ENCODE measurements around the gene PHLDB1.

PHLDB1 gene

GRCh38 chr11:118625036-118625690 is 17.7 kb downstream of the PHLDB1 start:
- no peak for DNase-seq
- Histone ChIP-seq H4K8ac (ENCODE audit: low read length) (no peak overlapping the region), H3K23ac (ENCODE audit: low read length in 2 of 2) (peak overlapping the region in 1 of 2 experiments; percentile 47), H3K36me3 (ENCODE audit: control insufficient read depth in 1 of 2, insufficient read depth in 2 of 2, low read depth in 1 of 2, low read length in 2 of 2) (peaks cover 64% of the 10 kb centered on the region in 2 experiments), H2AFZ (ENCODE audit: low read depth, low read length) (no peak overlapping the region), H3K9me3 (ENCODE audit: control insufficient read depth, low read length) (no peaks in the 10 kb centered on the region), H2BK120ac (ENCODE audit: low read depth, low read length) (no peak overlapping the region), H3K18ac (ENCODE audit: low read depth in 1 of 2, low read length in 2 of 2) (no peak overlapping the region), H3K27ac (ENCODE audit: low read length, poor library complexity, severe bottlenecking) (no peak overlapping the region), H3K14ac (ENCODE audit: low read length in 2 of 2) (no peak overlapping the region), H3K79me1 (replicated peaks; ENCODE audit: low read length, poor library complexity, severe bottlenecking) (peaks cover 40% of the 10 kb centered on the region), H2BK12ac (ENCODE audit: low read length in 2 of 2) (no peak overlapping the region), H3K4me3 (ENCODE audit: insufficient read depth in 1 of 2, low read depth in 1 of 2, low read length in 2 of 2) (no peak overlapping the region), H3K4me1 (ENCODE audit: control insufficient read depth, insufficient read depth, low read depth, low read length) (peaks cover 37% of the 10 kb centered on the region), H2BK15ac (ENCODE audit: low read depth, poor library complexity, severe bottlenecking) (no peak overlapping the region), H3K4me2 (ENCODE audit: low read length, poor library complexity, severe bottlenecking) (no peak overlapping the region), H3K4ac (ENCODE audit: low read depth in 1 of 2, low read length in 2 of 2) (no peak overlapping the region), H3K9ac (ENCODE audit: low read length) (no peak overlapping the region), H2BK5ac (ENCODE audit: low read depth, low read length, poor library complexity, severe bottlenecking) (no peak overlapping the region), H2AK5ac (ENCODE audit: low read length, severe bottlenecking) (peak overlapping the region; percentile 74), H3K27me3 (ENCODE audit: control insufficient read depth in 1 of 2, insufficient read depth in 1 of 2, low read length in 2 of 2) (no peaks in the 10 kb centered on the region), H4K91ac (ENCODE audit: low read length) (no peak overlapping the region)
- whole genome bisulfite sequencing: 97% methylated on average over 6 of the region's 6 CpGs

GRCh38 chr11:118625976-118626375 is 18.6 kb downstream of the PHLDB1 start:
- peak; percentile 17 for DNase-seq
- Histone ChIP-seq H2BK120ac (ENCODE audit: low read depth, low read length) (no peak overlapping the region), H3K4me2 (ENCODE audit: low read length, poor library complexity, severe bottlenecking) (no peak overlapping the region), H3K9ac (ENCODE audit: low read length) (no peak overlapping the region), H3K27me3 (ENCODE audit: control insufficient read depth in 1 of 2, insufficient read depth in 1 of 2, low read length in 2 of 2) (no peaks in the 10 kb centered on the region), H3K27ac (ENCODE audit: low read length, poor library complexity, severe bottlenecking) (no peak overlapping the region), H2BK12ac (ENCODE audit: low read length in 2 of 2) (no peak overlapping the region), H3K4me3 (ENCODE audit: insufficient read depth in 1 of 2, low read depth in 1 of 2, low read length in 2 of 2) (no peak overlapping the region), H3K4me1 (ENCODE audit: control insufficient read depth, insufficient read depth, low read depth, low read length) (peaks cover 36% of the 10 kb centered on the region), H2BK5ac (ENCODE audit: low read depth, low read length, poor library complexity, severe bottlenecking) (no peak overlapping the region), H3K4ac (ENCODE audit: low read depth in 1 of 2, low read length in 2 of 2) (no peak overlapping the region), H4K91ac (ENCODE audit: low read length) (no peak overlapping the region), H3K14ac (ENCODE audit: low read length in 2 of 2) (no peak overlapping the region), H2BK15ac (ENCODE audit: low read depth, poor library complexity, severe bottlenecking) (no peak overlapping the region), H4K8ac (ENCODE audit: low read length) (no peak overlapping the region), H3K79me1 (replicated peaks; ENCODE audit: low read length, poor library complexity, severe bottlenecking) (peaks cover 44% of the 10 kb centered on the region), H3K23ac (ENCODE audit: low read length in 2 of 2) (no peak overlapping the region), H2AK5ac (ENCODE audit: low read length, severe bottlenecking) (no peak overlapping the region), H3K18ac (ENCODE audit: low read depth in 1 of 2, low read length in 2 of 2) (no peak overlapping the region), H2AFZ (ENCODE audit: low read depth, low read length) (no peak overlapping the region), H3K36me3 (ENCODE audit: control insufficient read depth in 1 of 2, insufficient read depth in 2 of 2, low read depth in 1 of 2, low read length in 2 of 2) (peaks cover 68 to 72% of the 10 kb centered on the region in 2 experiments), H3K9me3 (ENCODE audit: control insufficient read depth, low read length) (no peaks in the 10 kb centered on the region)
- 83% methylated on average over 1 of the region's 2 CpGs for WGBS

- no peak overlapping the region for H3K14ac ChIP-seq (ENCODE audit: low read length in 2 of 2)
- DNase-seq: no peak
- H2AK5ac ChIP-seq (ENCODE audit: low read length, severe bottlenecking): no peak overlapping the region
- H3K9ac ChIP-seq (ENCODE audit: low read length): no peak overlapping the region
- no peak overlapping the region for H3K4me3 ChIP-seq (ENCODE audit: insufficient read depth in 1 of 2, low read depth in 1 of 2, low read length in 2 of 2)
- no peak overlapping the region for H3K23ac ChIP-seq (ENCODE audit: low read length in 2 of 2)
- WGBS: over 99% methylated on average over 10 of the region's 10 CpGs
- H2AFZ ChIP-seq (ENCODE audit: low read depth, low read length): no peak overlapping the region
- no peaks in the 10 kb centered on the region for H3K27me3 ChIP-seq (ENCODE audit: control insufficient read depth in 1 of 2, insufficient read depth in 1 of 2, low read length in 2 of 2)
- peaks cover 54% of the 10 kb centered on the region for H3K79me1 ChIP-seq (replicated peaks; ENCODE audit: low read length, poor library complexity, severe bottlenecking)
- H3K27ac ChIP-seq (ENCODE audit: low read length, poor library complexity, severe bottlenecking): no peak overlapping the region
- no peaks in the 10 kb centered on the region for H3K9me3 ChIP-seq (ENCODE audit: control insufficient read depth, low read length)
- H2BK12ac ChIP-seq (ENCODE audit: low read length in 2 of 2): no peak overlapping the region
- H4K91ac ChIP-seq (ENCODE audit: low read length): no peak overlapping the region
- no peak overlapping the region for H3K4ac ChIP-seq (ENCODE audit: low read depth in 1 of 2, low read length in 2 of 2)
- peaks cover 31% of the 10 kb centered on the region for H3K4me1 ChIP-seq (ENCODE audit: control insufficient read depth, insufficient read depth, low read depth, low read length)
- H3K18ac ChIP-seq (ENCODE audit: low read depth in 1 of 2, low read length in 2 of 2): no peak overlapping the region
- no peak overlapping the region for H4K8ac ChIP-seq (ENCODE audit: low read length)
- no peak overlapping the region for H2BK120ac ChIP-seq (ENCODE audit: low read depth, low read length)
- no peak overlapping the region for H2BK15ac ChIP-seq (ENCODE audit: low read depth, poor library complexity, severe bottlenecking)
- H3K36me3 ChIP-seq (ENCODE audit: control insufficient read depth in 1 of 2, insufficient read depth in 2 of 2, low read depth in 1 of 2, low read length in 2 of 2): peaks cover 84 to 88% of the 10 kb centered on the region in 2 experiments
- no peak overlapping the region for H3K4me2 ChIP-seq (ENCODE audit: low read length, poor library complexity, severe bottlenecking)
- no peak overlapping the region for H2BK5ac ChIP-seq (ENCODE audit: low read depth, low read length, poor library complexity, severe bottlenecking)
Measured at GRCh38 chr11:118627566-118627965, 20.2 kb downstream of the PHLDB1 start.

GRCh38 chr11:118628031-118628430 is 20.6 kb downstream of the PHLDB1 start:
- Histone ChIP-seq H2AK5ac (ENCODE audit: low read length, severe bottlenecking) (no peak overlapping the region), H3K9ac (ENCODE audit: low read length) (no peak overlapping the region), H3K9me3 (ENCODE audit: control insufficient read depth, low read length) (no peaks in the 10 kb centered on the region), H3K27ac (ENCODE audit: low read length, poor library complexity, severe bottlenecking) (no peak overlapping the region), H3K79me1 (replicated peaks; ENCODE audit: low read length, poor library complexity, severe bottlenecking) (peaks cover 57% of the 10 kb centered on the region), H2BK12ac (ENCODE audit: low read length in 2 of 2) (no peak overlapping the region), H3K4me2 (ENCODE audit: low read length, poor library complexity, severe bottlenecking) (no peak overlapping the region), H2AFZ (ENCODE audit: low read depth, low read length) (no peak overlapping the region), H4K8ac (ENCODE audit: low read length) (no peak overlapping the region), H3K23ac (ENCODE audit: low read length in 2 of 2) (no peak overlapping the region), H3K4me3 (ENCODE audit: insufficient read depth in 1 of 2, low read depth in 1 of 2, low read length in 2 of 2) (no peak overlapping the region), H4K91ac (ENCODE audit: low read length) (no peak overlapping the region), H2BK5ac (ENCODE audit: low read depth, low read length, poor library complexity, severe bottlenecking) (no peak overlapping the region), H2BK120ac (ENCODE audit: low read depth, low read length) (no peak overlapping the region), H2BK15ac (ENCODE audit: low read depth, poor library complexity, severe bottlenecking) (no peak overlapping the region), H3K4me1 (ENCODE audit: control insufficient read depth, insufficient read depth, low read depth, low read length) (peaks cover 30% of the 10 kb centered on the region), H3K14ac (ENCODE audit: low read length in 2 of 2) (no peak overlapping the region), H3K18ac (ENCODE audit: low read depth in 1 of 2, low read length in 2 of 2) (no peak overlapping the region), H3K4ac (ENCODE audit: low read depth in 1 of 2, low read length in 2 of 2) (no peak overlapping the region), H3K36me3 (ENCODE audit: control insufficient read depth in 1 of 2, insufficient read depth in 2 of 2, low read depth in 1 of 2, low read length in 2 of 2) (peaks cover 89 to 92% of the 10 kb centered on the region in 2 experiments), H3K27me3 (ENCODE audit: control insufficient read depth in 1 of 2, insufficient read depth in 1 of 2, low read length in 2 of 2) (no peaks in the 10 kb centered on the region)
- no peak for DNase-seq
- WGBS: 97% methylated on average over 20 of the region's 20 CpGs

Measured in mesenchymal stem cell (in vitro differentiated cells and primary cell).